ENCODE data around the gene SH3RF2.

DNA sequence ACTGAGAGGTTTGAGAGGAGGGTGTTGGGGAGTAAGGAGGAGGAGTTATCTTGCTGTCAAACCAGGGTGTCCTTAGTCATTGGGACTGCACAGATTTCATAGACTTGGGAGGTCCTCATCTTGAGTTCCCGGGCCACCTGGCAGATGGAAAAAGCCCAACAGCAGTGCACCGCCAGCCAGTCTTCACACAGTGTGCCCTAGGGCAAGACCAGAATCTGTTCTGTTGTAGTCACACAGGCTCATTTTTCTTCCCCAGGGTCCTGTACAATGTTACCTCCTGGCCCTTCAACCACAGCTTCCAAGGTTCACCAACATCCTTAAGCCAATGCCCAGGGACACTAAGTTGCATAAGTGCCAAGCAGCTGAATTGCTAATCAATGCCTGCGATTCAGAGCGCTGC, 148.0 kb downstream of the SH3RF2 start:
- TF ChIP-seq POLR2A (IDR thresholded peaks at IDR 0.05) (no peak), EP300 (IDR thresholded peaks at IDR 0.05) (no peak)
- TF ChIP-seq, protein P1, sequence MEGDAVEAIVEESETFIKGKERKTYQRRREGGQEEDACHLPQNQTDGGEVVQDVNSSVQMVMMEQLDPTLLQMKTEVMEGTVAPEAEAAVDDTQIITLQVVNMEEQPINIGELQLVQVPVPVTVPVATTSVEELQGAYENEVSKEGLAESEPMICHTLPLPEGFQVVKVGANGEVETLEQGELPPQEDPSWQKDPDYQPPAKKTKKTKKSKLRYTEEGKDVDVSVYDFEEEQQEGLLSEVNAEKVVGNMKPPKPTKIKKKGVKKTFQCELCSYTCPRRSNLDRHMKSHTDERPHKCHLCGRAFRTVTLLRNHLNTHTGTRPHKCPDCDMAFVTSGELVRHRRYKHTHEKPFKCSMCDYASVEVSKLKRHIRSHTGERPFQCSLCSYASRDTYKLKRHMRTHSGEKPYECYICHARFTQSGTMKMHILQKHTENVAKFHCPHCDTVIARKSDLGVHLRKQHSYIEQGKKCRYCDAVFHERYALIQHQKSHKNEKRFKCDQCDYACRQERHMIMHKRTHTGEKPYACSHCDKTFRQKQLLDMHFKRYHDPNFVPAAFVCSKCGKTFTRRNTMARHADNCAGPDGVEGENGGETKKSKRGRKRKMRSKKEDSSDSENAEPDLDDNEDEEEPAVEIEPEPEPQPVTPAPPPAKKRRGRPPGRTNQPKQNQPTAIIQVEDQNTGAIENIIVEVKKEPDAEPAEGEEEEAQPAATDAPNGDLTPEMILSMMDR (IDR thresholded peaks at IDR 0.05): no peak

Data from suprapubic skin (tissue), 3 donors.